HG02840 (cell line): ENCODE data around the gene CDRT15L2.
"Not testable (repeated sequence)": the region's sequence is repeated elsewhere in the genome, so short reads cannot be mapped to it uniquely, and the experiment has no call there.

Experiments
- ATAC-seq: cut with Tn5 transposase; IDR thresholded peaks from one replicate; pipeline ENCODE4 v1.9.1; 2021; ENCODE audit warnings: mild to moderate bottlenecking, moderate library complexity, moderate number of reproducible peaks; ENCODE audit not compliant: unreplicated experiment, low FRiP score

Gene CDRT15L2

DNA sequence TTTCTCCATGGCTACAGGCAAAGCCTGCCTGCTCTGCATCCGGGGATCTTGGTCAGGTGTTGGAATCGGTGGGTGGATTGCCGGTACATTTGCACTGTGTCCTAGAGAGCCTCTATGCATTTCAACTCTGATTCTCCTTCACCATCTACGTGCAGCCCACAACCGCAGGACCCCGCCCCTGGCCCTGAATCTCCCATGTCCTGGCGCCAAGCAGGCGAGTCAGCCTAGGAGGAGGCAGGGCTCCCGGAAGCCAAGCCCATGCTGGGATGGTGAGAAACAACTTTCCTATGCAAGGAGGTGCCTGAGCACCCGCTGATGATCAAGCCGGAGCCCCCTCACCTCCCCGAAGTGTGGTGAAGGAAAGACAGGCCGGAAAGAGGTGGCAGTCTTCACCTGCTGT is 7.9 kb upstream of the CDRT15L2 start:
- not testable (repeated sequence) for ATAC-seq

DNA sequence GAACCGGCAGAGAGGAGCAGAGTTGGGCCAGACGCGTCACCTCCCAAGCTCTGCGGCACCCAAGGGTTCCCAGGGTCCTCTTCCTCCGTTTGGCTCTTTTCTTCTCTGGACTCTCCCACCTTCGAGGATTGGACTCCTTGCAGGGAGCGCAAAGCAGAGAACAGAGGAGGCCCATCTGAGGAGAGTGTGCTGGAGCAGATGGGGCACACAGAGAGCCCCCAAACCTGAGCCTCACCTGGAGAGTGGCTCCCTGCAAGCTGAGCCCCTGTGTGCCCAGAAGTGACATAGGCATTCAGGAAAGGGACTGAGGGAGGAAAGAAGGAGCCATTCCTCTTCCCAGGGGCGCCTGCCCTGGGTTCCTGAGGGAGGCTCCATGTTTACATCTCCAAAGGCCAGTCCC is 6.3 kb upstream of the CDRT15L2 start:
- not testable (repeated sequence) for ATAC-seq

DNA sequence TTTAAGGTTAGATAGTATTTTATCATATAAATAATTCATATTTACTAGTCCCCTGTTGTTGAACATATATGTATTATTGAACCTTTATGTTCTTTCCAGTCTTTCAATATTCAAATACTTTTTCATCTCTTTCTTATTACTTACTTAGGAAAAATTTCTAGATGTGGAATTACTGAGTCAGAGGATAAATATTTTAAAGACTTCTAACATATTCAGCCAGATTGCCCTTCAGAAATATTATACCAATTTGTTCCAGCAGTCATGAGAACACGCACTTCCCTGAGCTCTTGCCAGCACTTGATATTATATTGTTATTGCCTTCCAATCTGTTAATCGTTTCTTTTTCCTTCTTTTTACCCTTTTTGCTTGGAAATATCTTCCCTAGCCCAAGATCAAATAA is 4.5 kb upstream of the CDRT15L2 start:
- ATAC-seq, result not testable (repeated sequence)

DNA sequence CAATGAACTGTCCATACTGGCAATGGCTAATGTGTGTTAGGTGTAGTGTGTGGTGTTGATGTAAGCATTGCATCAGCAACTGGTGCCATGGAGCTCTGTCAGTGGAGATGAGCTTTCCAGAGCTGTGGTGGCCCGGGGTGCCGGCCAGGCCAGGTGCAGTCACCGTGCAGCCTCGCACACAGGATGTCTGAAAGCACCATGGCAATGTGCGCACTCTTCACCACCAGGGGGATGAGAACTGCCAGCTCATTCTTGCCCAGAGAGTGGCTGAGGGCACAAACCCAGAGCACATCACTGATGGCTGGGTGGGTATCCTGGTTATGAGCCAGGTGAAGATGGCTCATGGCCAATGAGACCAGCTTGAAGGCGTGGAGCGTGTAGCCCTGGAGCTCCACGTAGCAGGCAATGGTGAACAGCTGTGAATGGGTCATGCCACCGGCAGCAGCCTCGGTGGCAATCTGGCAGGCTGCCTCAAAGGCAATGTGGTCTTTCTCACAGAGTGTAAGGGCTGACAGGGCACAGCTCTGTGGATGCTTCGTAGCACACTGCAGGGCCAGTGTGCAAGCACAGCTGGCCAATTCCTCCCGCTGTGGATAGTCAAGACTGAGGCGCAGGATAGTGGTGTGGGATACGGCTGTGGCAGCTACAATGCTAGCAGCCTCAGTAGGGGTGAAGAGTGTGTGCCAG is 4.5 kb downstream of the CDRT15L2 start:
- not testable (repeated sequence) for ATAC-seq

DNA sequence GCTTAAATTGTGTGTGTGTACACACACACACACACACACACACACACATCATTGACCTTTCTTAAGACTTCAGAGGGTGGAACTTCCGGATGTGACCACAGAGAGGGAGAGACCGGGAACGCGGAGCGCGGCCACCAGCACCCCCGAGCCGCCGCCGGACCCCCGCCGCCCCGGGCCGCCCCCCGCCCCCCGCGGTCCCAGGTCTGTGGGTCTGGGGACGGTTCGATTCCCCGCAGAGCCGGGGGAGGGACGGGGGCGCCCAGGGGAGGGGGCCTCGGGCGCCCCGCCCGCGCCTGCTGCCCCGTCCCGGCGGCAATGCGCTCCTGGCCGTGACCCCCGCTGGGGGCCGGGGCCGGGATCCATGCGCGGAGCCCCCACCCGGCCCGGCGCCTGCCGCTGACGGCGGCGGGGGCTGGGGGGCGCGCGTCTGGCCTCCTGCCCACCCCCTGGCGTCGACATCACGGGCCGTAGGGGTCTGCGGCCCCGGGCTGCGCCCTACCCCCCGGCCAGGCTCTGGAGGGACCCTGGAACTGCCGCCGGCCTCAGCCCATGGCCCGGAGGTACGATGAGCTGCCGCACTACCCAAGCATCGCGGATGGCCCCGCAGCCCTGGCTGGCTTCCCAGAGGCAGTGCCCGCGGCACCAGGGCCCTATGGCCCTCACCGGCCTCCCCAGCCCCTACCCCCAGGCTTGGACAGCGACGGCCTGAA is 9.4 kb downstream of the CDRT15L2 start:
- not testable (repeated sequence) for ATAC-seq

DNA sequence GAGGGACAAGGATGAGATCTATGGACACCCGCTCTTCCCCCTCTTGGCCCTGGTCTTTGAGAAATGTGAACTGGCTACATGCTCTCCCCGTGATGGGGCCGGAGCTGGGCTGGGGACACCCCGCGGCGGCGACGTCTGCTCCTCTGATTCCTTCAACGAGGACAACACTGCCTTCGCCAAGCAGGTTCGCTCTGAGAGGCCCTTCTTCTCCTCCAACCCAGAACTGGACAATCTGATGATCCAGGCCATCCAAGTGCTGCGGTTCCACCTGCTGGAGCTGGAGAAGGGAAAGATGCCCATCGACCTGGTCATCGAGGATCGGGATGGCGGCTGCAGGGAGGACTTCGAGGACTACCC is 9.9 kb downstream of the CDRT15L2 start:
- not testable (repeated sequence) for ATAC-seq

DNA sequence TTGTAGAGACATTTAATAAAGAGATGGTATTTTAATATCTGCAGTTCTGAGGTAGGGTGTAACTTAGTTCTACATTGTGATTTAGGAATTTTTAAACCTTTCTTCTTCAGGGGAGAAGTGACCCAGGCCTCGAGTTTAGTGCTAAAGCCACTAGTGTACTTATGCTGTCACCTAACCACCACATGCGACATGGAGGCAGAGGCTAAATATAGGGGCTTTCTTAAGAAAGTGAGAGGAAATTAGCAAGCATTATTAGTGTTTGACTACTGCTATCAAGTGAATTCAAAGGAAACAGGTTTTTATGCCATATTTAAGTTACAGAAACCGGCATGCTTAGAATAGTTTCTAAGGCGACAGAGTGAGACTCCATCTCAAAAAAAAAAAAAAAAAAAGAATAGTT is 11.5 kb downstream of the CDRT15L2 start:
- not testable (repeated sequence) for ATAC-seq

DNA sequence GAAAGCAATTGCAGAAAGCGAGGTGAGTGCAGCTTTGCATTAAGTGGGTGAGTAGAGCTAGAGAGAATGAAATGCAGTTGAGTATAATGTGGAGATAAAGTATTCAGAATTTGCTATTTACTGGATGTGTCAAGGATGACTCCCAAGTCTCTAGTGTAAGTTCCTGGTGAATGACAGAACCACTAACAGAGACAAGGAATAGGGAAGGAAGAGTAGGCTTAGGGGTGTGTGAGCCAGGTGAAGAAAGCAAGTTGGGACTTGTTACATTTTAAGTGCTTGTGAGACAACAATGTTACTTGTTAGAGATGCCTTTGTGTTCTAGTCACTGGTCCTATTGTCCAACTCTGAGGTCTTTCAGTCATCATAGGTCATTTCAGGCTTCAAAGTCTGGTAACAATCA is 26.0 kb downstream of the CDRT15L2 start:
- not testable (repeated sequence) for ATAC-seq

DNA sequence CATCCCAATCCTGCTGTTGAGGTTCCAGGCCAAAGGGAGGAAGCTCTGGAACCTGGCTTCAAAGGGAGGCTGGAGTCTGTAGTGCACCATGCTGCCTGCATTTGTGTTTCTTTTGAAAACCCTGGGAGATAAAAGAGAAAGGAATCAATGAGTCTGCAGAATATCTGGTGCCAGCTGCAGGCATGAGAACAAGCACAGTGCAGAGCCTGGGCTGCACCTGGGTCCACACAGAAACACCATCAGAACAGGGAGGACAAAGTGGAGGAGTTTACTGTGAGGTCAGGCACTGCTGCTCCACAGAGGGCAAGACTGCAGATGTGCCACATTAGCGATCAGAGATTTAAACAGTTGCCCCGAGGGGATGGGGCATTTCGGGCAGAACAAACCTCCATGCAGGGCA is 30.0 kb downstream of the CDRT15L2 start:
- not testable (repeated sequence) for ATAC-seq

DNA sequence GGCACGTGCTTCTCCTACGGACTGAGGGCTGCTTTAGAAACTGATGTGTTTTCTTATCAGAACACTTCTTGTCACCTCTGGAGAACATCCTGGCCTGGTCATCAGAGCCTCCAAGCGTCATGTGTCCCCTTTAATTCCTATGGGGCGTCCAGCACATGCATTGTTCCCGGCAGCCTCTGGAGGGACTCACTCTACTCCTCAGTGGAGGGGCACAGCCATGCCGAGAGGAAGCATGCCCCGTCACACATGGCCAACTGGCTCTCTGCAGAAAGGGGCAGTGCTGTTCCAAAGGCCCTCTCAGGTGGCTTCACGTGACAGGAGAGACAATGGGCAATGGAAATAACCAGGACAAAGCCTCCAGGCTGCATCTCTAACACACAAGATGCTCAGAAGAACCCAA is 31.8 kb downstream of the CDRT15L2 start:
- ATAC-seq, result no peak

DNA sequence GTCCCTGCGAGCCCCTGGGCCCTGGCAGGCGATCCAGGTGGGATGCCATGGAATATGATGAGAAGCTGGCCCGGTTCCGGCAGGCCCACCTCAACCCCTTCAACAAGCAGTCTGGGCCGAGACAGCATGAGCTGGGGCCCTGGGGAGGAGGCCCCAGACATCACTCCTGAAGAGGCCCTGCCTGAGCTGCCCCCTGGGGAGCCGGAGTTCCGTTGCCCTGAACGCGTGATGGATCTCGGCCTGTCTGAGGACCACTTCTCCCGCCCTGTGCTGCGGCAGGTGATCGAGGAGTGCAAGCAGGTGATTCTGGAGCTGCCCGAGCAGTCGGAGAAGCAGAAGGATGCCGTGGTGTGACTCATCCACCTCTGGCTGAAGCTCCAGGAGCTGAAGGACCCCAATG is 33.1 kb downstream of the CDRT15L2 start:
- no peak for ATAC-seq

DNA sequence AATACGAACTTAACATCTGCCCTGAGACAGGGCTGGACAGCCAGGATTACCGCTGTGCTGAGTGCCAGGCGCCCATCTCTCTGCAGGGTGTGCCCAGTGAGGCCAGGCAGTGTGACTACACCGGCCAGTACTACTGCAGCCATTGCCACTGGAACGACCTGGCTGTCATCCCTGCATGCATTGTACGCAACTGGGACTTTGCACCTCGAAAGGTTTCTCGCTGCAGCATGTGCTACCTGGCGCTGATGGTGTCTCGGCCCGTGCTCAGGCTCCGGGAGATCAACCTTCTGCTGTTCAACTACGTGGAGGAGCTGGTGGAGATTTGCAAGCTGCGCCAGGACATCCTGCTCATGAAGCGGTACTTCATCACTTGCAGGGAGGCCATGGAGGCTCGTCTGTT is 33.7 kb downstream of the CDRT15L2 start:
- ATAC-seq, result no peak

DNA sequence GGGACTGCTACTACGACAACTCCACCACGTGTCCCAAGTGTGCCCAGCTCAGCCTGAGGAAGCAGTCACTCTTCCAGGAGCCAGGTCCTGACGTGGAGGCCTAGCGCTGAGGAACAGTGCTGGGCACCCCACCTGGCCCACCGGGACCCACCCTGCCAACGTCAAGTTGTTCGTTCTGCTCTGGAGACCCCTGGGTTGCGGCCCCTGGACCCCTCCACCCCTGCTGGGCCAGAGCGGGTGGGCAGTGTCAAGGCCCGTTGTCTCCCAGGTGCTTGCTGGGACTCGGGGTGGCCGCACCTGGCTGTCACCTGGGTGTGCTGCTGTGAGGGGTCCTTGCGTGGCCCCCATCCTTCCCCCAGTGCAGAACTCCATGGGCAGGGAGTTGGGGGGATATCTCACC is 34.4 kb downstream of the CDRT15L2 start:
- no peak for ATAC-seq

DNA sequence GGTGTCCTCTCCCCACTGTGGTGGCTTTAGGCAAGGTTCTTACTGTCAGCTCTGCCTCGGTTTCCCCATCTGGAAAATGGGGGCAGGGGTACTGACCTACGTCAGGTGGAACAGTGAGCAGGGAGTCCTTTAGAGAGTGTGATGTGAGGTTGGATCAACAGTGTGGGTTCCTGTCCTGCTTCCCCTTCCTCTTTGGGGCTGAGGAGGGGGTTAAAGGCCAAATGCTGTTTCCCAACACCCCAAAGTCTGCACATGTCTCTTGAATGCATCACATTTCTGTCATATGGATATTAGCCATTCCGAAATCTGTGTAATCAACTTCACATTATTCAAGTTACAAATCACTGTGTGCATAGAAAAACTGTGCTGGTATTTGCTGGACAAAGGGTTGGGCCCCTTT is 35.9 kb downstream of the CDRT15L2 start:
- ATAC-seq, result not testable (repeated sequence)
